HG02870 (cell line): Measurements from ENCODE around the gene CMIP.
"Not testable (repeated sequence)": the region's sequence is repeated elsewhere in the genome, so short reads cannot be mapped to it uniquely, and the experiment has no call there.

Source experiments
- ATAC-seq: cut with Tn5 transposase; IDR thresholded peaks from one replicate; pipeline ENCODE4 v1.9.1; 2021; ENCODE audit warnings: mild to moderate bottlenecking, moderate library complexity; ENCODE audit not compliant: unreplicated experiment

The CMIP gene

GRCh38 chr16:81421126-81421525 is 23.5 kb upstream of the CMIP start:
- no peak for ATAC-seq

- ATAC-seq: no peak
These were observed 23.1 kb upstream of the CMIP start for GRCh38 chr16:81421536-81421935.

GRCh38 chr16:81422153-81422552 is 22.5 kb upstream of the CMIP start:
- not testable (repeated sequence) for ATAC-seq

GRCh38 chr16:81424771-81425170 is 19.8 kb upstream of the CMIP start:
- no peak for ATAC-seq

GRCh38 chr16:81427219-81427618 is 17.4 kb upstream of the CMIP start:
- no peak for ATAC-seq

GRCh38 chr16:81429045-81429521 is 15.5 kb upstream of the CMIP start:
- no peak for ATAC-seq

GRCh38 chr16:81431554-81432353 is 12.9 kb upstream of the CMIP start:
- no peak for ATAC-seq

GRCh38 chr16:81432937-81433557 is 11.6 kb upstream of the CMIP start:
- no peak for ATAC-seq

- no peak for ATAC-seq
These were observed 9.5 kb upstream of the CMIP start for GRCh38 chr16:81435103-81435502.

GRCh38 chr16:81435567-81435966 is 9.0 kb upstream of the CMIP start:
- ATAC-seq: no peak

- ATAC-seq: no peak
These were observed 8.2 kb upstream of the CMIP start for GRCh38 chr16:81436386-81436785.

GRCh38 chr16:81437865-81438264 is 6.7 kb upstream of the CMIP start:
- ATAC-seq: no peak

GRCh38 chr16:81440888-81441761 is 3.5 kb upstream of the CMIP start:
- no peak for ATAC-seq

GRCh38 chr16:81442220-81442915 is 2.2 kb upstream of the CMIP start:
- no peak for ATAC-seq

- no peak for ATAC-seq
These were observed 1.5 kb upstream of the CMIP start for GRCh38 chr16:81442916-81443687.

- no peak for ATAC-seq
These were observed 740 bp upstream of the CMIP start for GRCh38 chr16:81443688-81444447.

GRCh38 chr16:81445143-81445961 is 744 bp downstream of the CMIP start:
- ATAC-seq: no peak
